HL-60 (cell line): ENCODE data around the gene ZFYVE28.

Experiments used
- DNase-seq, 2 experiments: peaks; one replicate each; pipeline ENCODE4 v3.0.0-alpha.2; 2010 to 2020; ENCODE audit warnings: low read depth in 1 of 2, low spot score in 1 of 2
- H3K27ac ChIP-seq: fragments of 250-450 bp; sonication (Bioruptor Pico); replicated peaks from 2 replicates; pipeline ENCODE4 v1.5.1; 2020; ENCODE audit warnings: mild to moderate bottlenecking, moderate library complexity
- H3K27me3 ChIP-seq: fragments of 250-450 bp; sonication (Bioruptor Pico); 2 replicates; pipeline ENCODE4 v1.5.1; 2021; ENCODE audit warnings: mild to moderate bottlenecking, moderate library complexity; ENCODE audit not compliant: insufficient read depth, poor library complexity, severe bottlenecking
- H3K4me3 ChIP-seq: replicated peaks from 2 replicates; pipeline ENCODE4 v1.5.1; 2011; ENCODE audit warnings: mild to moderate bottlenecking, control low read depth, low read length; ENCODE audit not compliant: insufficient read depth
- CTCF ChIP-seq: IDR thresholded peaks from one replicate; pipeline ENCODE4 v1.5.1; 2011; ENCODE audit warnings: low read length, control low read depth, inconsistent platforms; ENCODE audit not compliant: insufficient read depth
- GABPA ChIP-seq: IDR thresholded peaks from 2 replicates; pipeline ENCODE4 v1.6.1; 2012; ENCODE audit warnings: low read depth
- POLR2AphosphoS5 ChIP-seq: IDR thresholded peaks from 2 replicates; pipeline ENCODE4 v1.6.1; 2012; ENCODE audit warnings: low read depth
- SPI1 ChIP-seq: IDR thresholded peaks from 2 replicates; pipeline ENCODE4 v1.6.1; 2012; ENCODE audit warnings: low read depth, mild to moderate bottlenecking, borderline replicate concordance
- TF ChIP-seq, protein P1 (sequence below): IDR thresholded peaks from 2 replicates; pipeline ENCODE4 v1.6.1; 2012; ENCODE audit warnings: low read depth; ENCODE audit not compliant: insufficient replicate concordance

The ZFYVE28 gene

GRCh38 chr4:2245057-2245786, 173.2 kb downstream of the ZFYVE28 start:
- H3K27ac ChIP-seq, result no peak overlapping the region
- TF ChIP-seq CTCF (no peak), GABPA (no peak), POLR2AphosphoS5 (no peak), SPI1 (no peak)
- TF ChIP-seq, protein P1, sequence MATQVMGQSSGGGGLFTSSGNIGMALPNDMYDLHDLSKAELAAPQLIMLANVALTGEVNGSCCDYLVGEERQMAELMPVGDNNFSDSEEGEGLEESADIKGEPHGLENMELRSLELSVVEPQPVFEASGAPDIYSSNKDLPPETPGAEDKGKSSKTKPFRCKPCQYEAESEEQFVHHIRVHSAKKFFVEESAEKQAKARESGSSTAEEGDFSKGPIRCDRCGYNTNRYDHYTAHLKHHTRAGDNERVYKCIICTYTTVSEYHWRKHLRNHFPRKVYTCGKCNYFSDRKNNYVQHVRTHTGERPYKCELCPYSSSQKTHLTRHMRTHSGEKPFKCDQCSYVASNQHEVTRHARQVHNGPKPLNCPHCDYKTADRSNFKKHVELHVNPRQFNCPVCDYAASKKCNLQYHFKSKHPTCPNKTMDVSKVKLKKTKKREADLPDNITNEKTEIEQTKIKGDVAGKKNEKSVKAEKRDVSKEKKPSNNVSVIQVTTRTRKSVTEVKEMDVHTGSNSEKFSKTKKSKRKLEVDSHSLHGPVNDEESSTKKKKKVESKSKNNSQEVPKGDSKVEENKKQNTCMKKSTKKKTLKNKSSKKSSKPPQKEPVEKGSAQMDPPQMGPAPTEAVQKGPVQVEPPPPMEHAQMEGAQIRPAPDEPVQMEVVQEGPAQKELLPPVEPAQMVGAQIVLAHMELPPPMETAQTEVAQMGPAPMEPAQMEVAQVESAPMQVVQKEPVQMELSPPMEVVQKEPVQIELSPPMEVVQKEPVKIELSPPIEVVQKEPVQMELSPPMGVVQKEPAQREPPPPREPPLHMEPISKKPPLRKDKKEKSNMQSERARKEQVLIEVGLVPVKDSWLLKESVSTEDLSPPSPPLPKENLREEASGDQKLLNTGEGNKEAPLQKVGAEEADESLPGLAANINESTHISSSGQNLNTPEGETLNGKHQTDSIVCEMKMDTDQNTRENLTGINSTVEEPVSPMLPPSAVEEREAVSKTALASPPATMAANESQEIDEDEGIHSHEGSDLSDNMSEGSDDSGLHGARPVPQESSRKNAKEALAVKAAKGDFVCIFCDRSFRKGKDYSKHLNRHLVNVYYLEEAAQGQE, result no peak
- DNase-seq, result no peak
- H3K4me3 ChIP-seq, result no peak overlapping the region
- H3K27me3 ChIP-seq, result no peaks in the 10 kb centered on the region

DNA sequence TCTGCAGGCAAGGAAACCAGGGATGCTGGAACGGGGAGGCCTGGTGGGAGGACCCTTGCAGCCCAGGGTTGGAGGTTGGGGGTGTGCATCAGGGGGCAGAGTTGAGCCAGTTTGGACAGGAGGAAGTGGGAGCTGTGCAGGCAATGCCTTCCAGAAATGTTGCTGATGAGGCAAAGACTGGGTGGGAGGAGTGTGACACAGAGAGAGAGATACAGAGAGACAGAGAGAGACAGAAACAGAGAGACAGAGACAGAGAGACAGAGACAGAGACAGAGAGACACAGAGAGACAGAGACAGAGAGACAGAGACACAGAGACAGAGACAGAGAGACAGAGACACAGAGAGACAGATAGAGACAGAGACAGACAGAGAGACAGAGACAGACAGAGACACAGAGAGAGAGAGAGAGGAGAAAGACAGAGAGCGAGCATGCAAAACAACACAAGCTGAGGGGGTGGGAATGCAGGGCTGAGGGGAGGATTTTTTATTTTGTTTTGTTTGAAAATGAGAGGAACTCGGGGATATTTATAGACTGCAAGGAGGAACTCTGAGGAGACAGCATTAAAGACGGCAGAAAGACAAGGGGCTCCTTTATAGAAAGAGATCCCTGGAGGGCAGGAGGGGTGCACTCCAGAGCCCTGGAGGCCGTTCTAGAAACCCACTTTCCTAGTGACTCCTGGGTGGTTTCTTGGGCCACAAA, 174.6 kb downstream of the ZFYVE28 start:
- TF ChIP-seq SPI1 (peak; percentile 65; the same call in 1 of the 2 replicates), GABPA (no peak), POLR2AphosphoS5 (no peak), CTCF (peak; percentile 24)
- TF ChIP-seq, protein P1, result no peak
- DNase-seq, result peak; percentile 47 to 76
- Histone ChIP-seq H3K27ac (no peak overlapping the region), H3K27me3 (no peaks in the 10 kb centered on the region), H3K4me3 (no peak overlapping the region)

DNA sequence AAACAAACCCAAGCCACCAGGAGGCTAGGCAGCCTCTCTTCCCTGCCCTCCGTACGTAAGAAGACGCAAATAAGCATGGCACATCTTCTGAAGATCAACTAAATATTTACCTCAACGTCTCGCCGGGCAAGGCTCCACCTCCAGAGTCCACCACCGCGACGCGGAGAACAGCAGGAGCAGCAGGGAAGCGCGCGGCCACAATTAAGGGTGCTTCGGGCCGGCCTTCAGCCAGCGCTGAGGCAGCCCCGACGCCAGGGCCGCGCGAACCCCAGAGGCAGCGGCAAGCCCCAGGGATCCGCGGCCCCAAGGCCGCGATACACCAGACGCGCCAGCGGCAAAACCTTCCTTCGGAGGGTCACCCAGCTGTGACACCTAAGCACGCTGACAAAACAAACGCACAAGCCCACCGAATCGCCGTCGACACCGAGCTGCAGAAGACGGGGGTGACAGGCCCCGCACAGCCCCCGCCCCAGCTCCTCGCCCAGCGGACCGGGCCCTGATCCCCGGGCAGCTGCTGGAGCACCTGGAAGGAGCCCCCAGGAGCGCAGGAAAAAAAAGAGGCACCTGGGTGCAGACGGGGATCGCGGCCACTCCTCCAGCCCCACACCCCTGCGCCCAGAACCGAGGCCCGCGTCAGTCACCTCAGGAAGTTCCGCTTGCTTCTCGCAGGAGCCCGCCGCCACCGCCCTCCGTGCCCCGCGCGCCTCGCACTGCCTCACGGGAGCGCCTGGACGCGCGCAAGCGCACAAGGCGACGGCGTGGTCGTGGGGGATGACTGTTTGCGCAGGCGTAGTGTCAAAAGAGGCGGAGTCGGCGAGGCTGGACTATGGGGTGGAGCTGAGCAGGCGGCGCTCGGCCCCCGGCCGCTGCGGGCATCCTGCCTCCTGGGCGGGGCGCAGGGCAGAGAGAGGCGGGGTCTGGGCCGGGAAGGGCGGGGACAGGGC, 176.8 kb downstream of the ZFYVE28 start, which contains the start of the genes HAUS3 and POLN:
HAUS3 (minus strand) TSS at position 712 of the 944 bp plus-strand sequence. CDS start 1,175 bp downstream, outside the sequence.
POLN (minus strand) TSS at position 712 of the 944 bp plus-strand sequence. CDS start 12,890 bp downstream, outside the sequence.
- Histone ChIP-seq H3K27ac (peak within 1 kb of the TSS; percentile 82), H3K27me3 (no peaks in the 10 kb centered on the region), H3K4me3 (peak within 1 kb of the TSS; percentile 97)
- TF ChIP-seq CTCF, result no peak
- peak; percentile 69 for TF ChIP-seq POLR2AphosphoS5
- DNase-seq, result peak; percentile 94 to 98
